ENCODE data around the gene LXN. TPM values are rescaled to one million over a fixed set of nuclear protein-coding genes. Genes with fewer than 3 reads are reported as not detected.
"Not testable (repeated sequence)": the region's sequence is repeated elsewhere in the genome, so short reads cannot be mapped to it uniquely, and the experiment has no call there.

The LXN gene
- total RNA-seq, 1 experiment from 2014 or later: not detected

DNA sequence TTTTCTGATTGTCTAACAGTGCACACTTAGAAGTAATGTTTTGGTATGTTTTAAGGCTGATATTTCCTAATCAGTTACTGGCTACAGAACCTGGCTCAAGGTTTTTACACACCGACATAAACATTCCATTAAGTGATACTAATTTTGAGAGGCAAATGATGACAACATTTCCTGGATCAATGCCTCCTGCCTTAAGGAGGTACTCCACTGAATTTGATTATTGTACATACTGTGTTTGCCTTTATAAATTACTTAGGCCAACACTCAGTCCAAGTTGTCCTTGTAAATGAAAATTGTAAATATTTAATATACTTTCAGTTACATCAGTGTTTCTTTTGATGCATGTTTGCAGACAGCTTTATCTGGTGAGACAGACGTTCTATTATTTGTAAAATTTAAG lies 24.2 kb upstream of the LXN start:
- no peaks in the 10 kb centered on the region for H3K9me3 ChIP-seq (replicated peaks)
- DNase-seq (ENCODE audit: low read depth in 1 of 2, low spot score in 2 of 2): no peak
- peaks cover 6% of the 10 kb centered on the region for H3K4me1 ChIP-seq (replicated peaks)
- H3K36me3 ChIP-seq: peaks cover 20% of the 10 kb centered on the region
- H3K27ac ChIP-seq: no peak overlapping the region
- H3K27me3 ChIP-seq (replicated peaks): no peaks in the 10 kb centered on the region
- no peak overlapping the region for H3K4me3 ChIP-seq

DNA sequence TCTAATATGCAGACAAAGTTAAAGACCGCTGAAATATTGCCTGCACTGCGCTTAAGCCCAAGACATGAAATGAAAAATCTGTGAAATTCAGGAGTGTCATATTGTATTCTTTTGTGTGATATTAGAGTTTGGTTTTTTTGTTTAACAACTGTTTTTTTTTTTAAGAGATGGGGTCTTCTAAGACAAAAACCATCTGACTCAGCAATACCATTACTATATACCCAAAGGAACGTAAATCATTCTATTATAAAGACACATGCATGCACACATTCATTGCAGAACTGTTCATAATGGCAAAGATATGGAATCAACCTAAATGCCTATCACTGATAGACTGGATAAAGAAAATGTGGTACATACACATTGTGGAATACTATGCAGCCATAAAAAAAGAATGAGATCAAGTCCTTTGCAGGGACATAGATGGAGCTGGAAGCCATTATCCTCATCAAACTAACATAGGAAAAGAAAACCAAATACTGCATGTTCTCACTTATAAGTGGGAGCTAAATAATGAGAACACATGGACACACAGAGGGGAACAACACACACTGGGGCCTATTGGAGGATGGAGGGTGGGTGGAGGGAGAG lies 21.5 kb upstream of the LXN start:
- not testable (repeated sequence) for H3K27ac ChIP-seq; H3K9me3 ChIP-seq (replicated peaks); DNase-seq (ENCODE audit: low read depth in 1 of 2, low spot score in 2 of 2); H3K4me1 ChIP-seq (replicated peaks); H3K27me3 ChIP-seq (replicated peaks); H3K4me3 ChIP-seq
- peaks cover 31% of the 10 kb centered on the region for H3K36me3 ChIP-seq

- peak overlapping the region; percentile 18 for H3K27ac ChIP-seq
These were observed 12.7 kb upstream of the LXN start for GRCh38 chr3:158685159-158685558.

DNA sequence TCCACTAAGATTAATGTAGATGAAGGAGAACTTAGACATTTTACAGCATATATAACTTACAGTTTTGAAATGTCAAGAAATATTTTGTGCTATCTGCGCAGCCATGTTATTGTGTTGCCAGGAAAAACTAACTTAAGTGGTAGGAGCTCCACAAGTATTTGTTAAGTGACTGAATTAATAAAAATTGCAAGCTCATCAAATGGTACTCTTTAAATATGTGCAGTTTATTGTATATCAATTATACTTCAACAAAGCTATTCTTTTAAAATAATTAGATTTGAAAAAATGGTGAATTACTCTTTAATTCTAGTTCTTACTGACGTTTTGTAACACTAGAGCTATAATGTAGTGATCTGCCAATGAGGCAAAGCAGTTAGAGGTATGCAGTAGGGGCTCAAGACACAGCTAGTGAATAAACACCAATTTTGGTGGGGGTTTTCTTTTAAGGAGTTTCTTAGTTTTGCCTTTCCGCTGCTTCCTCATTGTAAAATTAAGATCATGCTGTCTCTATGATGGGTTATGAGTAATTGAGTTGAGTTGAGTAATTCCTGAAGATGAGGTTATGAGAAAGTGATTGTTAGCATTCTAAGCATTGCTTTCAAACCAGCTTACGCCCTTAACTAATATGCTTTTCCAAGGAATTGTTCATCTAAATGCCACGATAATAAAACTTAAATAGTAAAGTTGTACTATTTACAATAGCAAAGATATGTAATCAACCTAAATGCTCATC lies 10.9 kb upstream of the LXN start:
- H3K4me3 ChIP-seq: no peak overlapping the region
- no peaks in the 10 kb centered on the region for H3K27me3 ChIP-seq (replicated peaks)
- peaks cover 30% of the 10 kb centered on the region for H3K36me3 ChIP-seq
- no peak for DNase-seq (ENCODE audit: low read depth in 1 of 2, low spot score in 2 of 2)
- no peaks in the 10 kb centered on the region for H3K9me3 ChIP-seq (replicated peaks)
- peak overlapping the region; percentile 22 for H3K27ac ChIP-seq
- H3K4me1 ChIP-seq (replicated peaks): peaks cover 18% of the 10 kb centered on the region

More at GRCh38 chr3:158685159-158685558, 12.7 kb upstream of the LXN start:
- Histone ChIP-seq H3K4me3 (no peak overlapping the region), H3K9me3 (replicated peaks) (no peaks in the 10 kb centered on the region), H3K4me1 (replicated peaks) (peaks cover 10% of the 10 kb centered on the region), H3K27me3 (replicated peaks) (no peaks in the 10 kb centered on the region), H3K36me3 (peaks cover 25% of the 10 kb centered on the region)
- DNase-seq (ENCODE audit: low read depth in 1 of 2, low spot score in 2 of 2): no peak

DNA sequence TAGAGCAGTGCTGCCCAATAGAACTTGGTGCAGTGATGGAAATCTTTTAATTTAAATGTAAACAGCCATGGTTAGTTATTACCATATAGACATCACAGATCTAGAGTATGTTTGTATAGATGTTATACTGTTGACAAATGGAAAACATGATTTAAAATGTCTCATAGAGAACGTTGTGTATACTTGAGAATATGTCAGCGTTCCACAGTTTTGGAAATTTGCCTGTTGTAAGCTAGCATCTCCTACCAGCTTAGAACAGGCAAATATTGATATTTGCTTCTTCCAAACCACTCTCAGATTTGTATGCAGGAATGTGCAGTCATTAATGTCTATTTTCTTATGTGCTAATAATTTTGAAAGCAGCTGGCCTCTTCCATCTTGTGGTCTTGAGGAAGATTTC lies 8.4 kb upstream of the LXN start:
- Histone ChIP-seq H3K36me3 (peaks cover 34% of the 10 kb centered on the region), H3K9me3 (replicated peaks) (no peaks in the 10 kb centered on the region), H3K27ac (no peak overlapping the region), H3K27me3 (replicated peaks) (no peaks in the 10 kb centered on the region), H3K4me3 (no peak overlapping the region), H3K4me1 (replicated peaks) (peaks cover 18% of the 10 kb centered on the region)
- no peak for DNase-seq (ENCODE audit: low read depth in 1 of 2, low spot score in 2 of 2)

DNA sequence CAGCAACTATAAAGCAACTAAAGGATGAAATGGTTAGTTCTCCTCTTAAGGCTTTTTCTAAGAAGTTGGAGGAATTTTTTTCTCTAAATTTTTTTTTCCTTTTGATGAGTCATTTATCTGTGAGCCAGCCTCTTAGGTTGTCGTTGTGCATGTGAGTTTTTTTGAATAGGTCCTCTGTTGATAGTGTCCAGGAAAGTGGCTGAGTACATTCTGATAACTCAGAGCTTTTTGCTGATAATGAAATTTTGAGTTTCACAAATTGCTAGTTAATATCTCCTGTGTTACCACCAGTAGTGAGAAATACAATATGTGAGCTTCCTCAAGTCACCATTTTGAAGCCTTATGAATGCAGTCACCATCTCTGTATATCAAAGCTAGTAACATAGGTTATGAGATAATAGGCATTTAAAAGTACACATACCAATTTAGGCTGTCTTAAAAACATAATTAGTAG lies 7.1 kb upstream of the LXN start:
- no peak overlapping the region for H3K4me3 ChIP-seq
- H3K9me3 ChIP-seq (replicated peaks): no peaks in the 10 kb centered on the region
- no peaks in the 10 kb centered on the region for H3K27me3 ChIP-seq (replicated peaks)
- no peak for DNase-seq (ENCODE audit: low read depth in 1 of 2, low spot score in 2 of 2)
- peaks cover 18% of the 10 kb centered on the region for H3K4me1 ChIP-seq (replicated peaks)
- no peak overlapping the region for H3K27ac ChIP-seq
- H3K36me3 ChIP-seq: peaks cover 28% of the 10 kb centered on the region

DNA sequence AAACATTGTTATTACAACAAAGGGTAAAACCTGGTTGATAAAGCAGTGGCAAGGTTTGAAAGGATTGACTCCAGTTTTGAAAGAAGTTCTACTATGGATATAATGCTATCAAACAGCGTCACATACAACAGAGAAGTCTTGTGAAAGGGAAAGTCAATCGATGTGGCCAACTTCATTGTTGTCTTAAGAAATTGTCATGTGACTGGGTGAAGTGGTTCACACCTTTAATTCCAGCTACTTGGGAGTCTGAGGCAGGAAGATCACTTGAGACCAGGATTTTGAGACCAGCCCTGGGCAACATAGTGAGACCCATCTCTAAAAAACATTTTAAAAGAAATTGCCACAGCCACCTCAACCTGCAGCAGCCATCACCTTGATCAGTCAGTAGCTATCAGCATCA lies 6.2 kb upstream of the LXN start:
- Histone ChIP-seq H3K4me3 (no peak overlapping the region), H3K4me1 (replicated peaks) (peaks cover 14% of the 10 kb centered on the region), H3K36me3 (peaks cover 25% of the 10 kb centered on the region), H3K27me3 (replicated peaks) (no peaks in the 10 kb centered on the region), H3K9me3 (replicated peaks) (no peaks in the 10 kb centered on the region), H3K27ac (no peak overlapping the region)
- DNase-seq (ENCODE audit: low read depth in 1 of 2, low spot score in 2 of 2): no peak

GRCh38 chr3:158671821-158672214 lies 630 bp downstream of the LXN start:
- no peaks in the 10 kb centered on the region for H3K27me3 ChIP-seq (replicated peaks)
- H3K4me3 ChIP-seq: no peak overlapping the region
- H3K9me3 ChIP-seq (replicated peaks): no peaks in the 10 kb centered on the region
- no peaks in the 10 kb centered on the region for H3K4me1 ChIP-seq (replicated peaks)
- peaks cover 27% of the 10 kb centered on the region for H3K36me3 ChIP-seq
- no peak for DNase-seq (ENCODE audit: low read depth in 1 of 2, low spot score in 2 of 2)
- H3K27ac ChIP-seq: no peak overlapping the region

GRCh38 chr3:158668506-158668905 lies 3.9 kb downstream of the LXN start:
- H3K27ac ChIP-seq: no peak overlapping the region
- H3K36me3 ChIP-seq: peaks cover 56% of the 10 kb centered on the region
- H3K4me3 ChIP-seq: no peak overlapping the region
- H3K27me3 ChIP-seq (replicated peaks): no peaks in the 10 kb centered on the region
- no peaks in the 10 kb centered on the region for H3K4me1 ChIP-seq (replicated peaks)
- H3K9me3 ChIP-seq (replicated peaks): no peaks in the 10 kb centered on the region
- no peak for DNase-seq (ENCODE audit: low read depth in 1 of 2, low spot score in 2 of 2)

DNA sequence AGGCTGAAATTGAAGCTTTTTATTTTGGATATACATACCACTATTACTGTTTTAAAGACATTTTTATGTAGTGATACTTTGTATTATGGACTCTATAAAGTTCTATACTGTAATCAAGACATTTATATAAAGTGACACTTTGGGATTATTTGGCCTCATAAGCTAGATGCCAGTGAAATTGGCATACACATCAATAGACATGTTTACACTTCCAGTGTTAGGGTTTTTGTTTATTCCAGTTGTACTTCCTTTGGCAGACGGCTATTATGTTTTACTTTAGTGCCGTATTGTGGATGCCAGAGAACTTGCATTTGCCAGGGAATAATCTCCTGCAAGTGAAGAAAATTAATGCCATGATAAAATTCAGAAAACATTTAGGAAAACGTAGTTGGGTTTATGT lies 6.0 kb downstream of the LXN start:
- Histone ChIP-seq H3K27ac (no peak overlapping the region), H3K4me3 (no peak overlapping the region), H3K36me3 (peaks cover 66% of the 10 kb centered on the region), H3K4me1 (replicated peaks) (no peaks in the 10 kb centered on the region), H3K27me3 (replicated peaks) (no peaks in the 10 kb centered on the region), H3K9me3 (replicated peaks) (no peaks in the 10 kb centered on the region)
- DNase-seq (ENCODE audit: low read depth in 1 of 2, low spot score in 2 of 2): no peak

DNA sequence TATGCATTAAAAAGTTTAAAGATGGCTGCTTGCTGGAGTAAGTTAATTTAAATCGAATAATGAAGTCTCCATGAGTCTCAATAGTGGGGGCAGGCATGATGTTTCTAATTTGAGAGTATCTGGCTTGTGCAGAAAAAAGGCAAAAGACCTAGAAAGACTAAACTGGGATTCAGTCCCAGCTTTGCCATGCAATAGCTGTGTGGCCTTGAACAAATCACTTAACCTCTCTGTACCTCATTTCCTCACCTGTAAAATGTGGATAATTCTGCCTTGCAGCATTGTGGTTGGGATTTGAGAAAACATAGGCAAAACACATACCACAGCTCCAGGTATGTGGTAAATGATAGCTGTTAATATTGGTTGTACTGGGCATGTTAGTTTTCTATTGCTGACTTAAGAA lies 8.6 kb downstream of the LXN start:
- Histone ChIP-seq H3K36me3 (peaks cover 79% of the 10 kb centered on the region), H3K4me3 (no peak overlapping the region), H3K9me3 (replicated peaks) (no peaks in the 10 kb centered on the region), H3K27me3 (replicated peaks) (no peaks in the 10 kb centered on the region), H3K4me1 (replicated peaks) (0 out of 2 replicates have a peak, but pooled peaks cover 3% of the 10 kb centered on the region), H3K27ac (no peak overlapping the region)
- no peak for DNase-seq (ENCODE audit: low read depth in 1 of 2, low spot score in 2 of 2)

DNA sequence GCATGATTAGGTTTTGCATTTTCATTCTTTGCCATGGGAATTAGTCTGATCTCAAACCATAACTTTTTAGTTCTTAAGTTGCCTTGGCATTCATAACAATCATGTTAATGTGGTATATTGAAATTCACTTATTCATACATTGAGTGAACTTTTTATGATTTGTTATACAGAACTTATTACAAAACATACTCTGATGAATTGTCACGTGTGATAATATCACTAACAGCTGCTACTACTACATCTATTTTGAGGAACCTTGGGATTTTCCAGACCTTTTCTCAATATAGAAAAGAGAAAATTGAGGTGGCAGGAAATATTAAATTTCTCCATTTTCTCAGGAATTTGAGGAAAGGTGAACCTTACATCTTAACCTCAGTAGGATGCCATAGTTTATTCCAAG lies 9.2 kb downstream of the LXN start:
- H3K4me1 ChIP-seq (replicated peaks): 0 out of 2 replicates have a peak, but pooled peaks cover 3% of the 10 kb centered on the region
- DNase-seq (ENCODE audit: low read depth in 1 of 2, low spot score in 2 of 2): no peak
- no peaks in the 10 kb centered on the region for H3K27me3 ChIP-seq (replicated peaks)
- H3K4me3 ChIP-seq: no peak overlapping the region
- no peak overlapping the region for H3K27ac ChIP-seq
- H3K9me3 ChIP-seq (replicated peaks): no peaks in the 10 kb centered on the region
- H3K36me3 ChIP-seq: peaks cover 82% of the 10 kb centered on the region

- H3K36me3 ChIP-seq: peaks cover 77% of the 10 kb centered on the region
- DNase-seq (ENCODE audit: low read depth in 1 of 2, low spot score in 2 of 2): no peak
- H3K27ac ChIP-seq: no peak overlapping the region
- H3K9me3 ChIP-seq (replicated peaks): no peaks in the 10 kb centered on the region
- no peaks in the 10 kb centered on the region for H3K27me3 ChIP-seq (replicated peaks)
- H3K4me1 ChIP-seq (replicated peaks): 0 out of 2 replicates have a peak, but pooled peaks cover 3% of the 10 kb centered on the region
- H3K4me3 ChIP-seq: no peak overlapping the region
These were observed 11.7 kb downstream of the LXN start for GRCh38 chr3:158660711-158661110.

DNA sequence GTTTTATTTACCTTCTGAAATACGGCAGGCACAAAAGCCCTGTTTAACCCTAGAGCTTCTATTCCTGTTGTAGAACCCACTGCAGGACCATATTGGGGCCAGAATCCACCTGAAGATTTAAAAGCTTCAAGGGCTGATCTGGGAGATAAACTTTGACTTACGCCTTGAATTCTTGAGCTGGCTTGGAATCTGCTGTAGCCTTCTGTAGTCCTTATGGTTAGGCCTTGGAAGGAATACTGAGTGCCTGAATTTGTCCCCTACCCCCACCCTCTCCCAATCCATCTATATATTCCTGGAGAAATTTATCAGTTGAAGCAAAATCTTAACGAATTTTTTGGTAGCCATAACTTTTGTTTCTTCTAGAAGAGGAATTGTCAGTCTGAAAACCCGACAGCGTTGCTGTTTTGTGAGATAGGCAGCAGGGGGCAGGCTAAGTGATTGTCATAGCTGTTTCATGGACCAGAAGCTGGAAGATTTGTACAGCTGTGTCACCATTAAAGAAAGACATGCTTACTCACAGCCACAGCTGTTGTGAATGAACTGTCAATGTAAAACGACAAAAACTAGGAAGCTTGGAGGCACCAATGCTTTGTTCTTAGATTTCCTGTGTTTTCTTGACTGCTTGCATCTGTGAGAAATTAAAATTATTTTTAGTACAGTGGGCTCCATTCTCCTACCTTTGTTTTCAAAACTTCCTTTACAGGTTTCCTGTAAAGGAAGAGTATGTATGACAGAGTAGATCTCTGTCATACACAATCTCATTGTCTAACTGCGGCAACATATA lies 12.8 kb downstream of the LXN start:
- H3K27me3 ChIP-seq (replicated peaks): no peaks in the 10 kb centered on the region
- H3K36me3 ChIP-seq: peaks cover 76% of the 10 kb centered on the region
- no peak overlapping the region for H3K27ac ChIP-seq
- H3K9me3 ChIP-seq (replicated peaks): no peaks in the 10 kb centered on the region
- no peak overlapping the region for H3K4me3 ChIP-seq
- H3K4me1 ChIP-seq (replicated peaks): 0 out of 2 replicates have a peak, but pooled peaks cover 3% of the 10 kb centered on the region
- DNase-seq (ENCODE audit: low read depth in 1 of 2, low spot score in 2 of 2): peak; percentile 52 to 62
